Erythroblast (primary cell): ENCODE results near the gene EIF3A.
"Not testable (repeated sequence)": the region's sequence is repeated elsewhere in the genome, so short reads cannot be mapped to it uniquely, and the experiment has no call there.

Source experiments
- DNase-seq, 2 experiments: peaks; one replicate each; lab custom pipeline; 2025; lab: John Stamatoyannopoulos, UW
- GATA1 ChIP-seq: IDR thresholded peaks from 2 replicates; pipeline ENCODE4 v1.6.1; 2011; ENCODE audit warnings: low read depth, mild to moderate bottlenecking, control low read depth, low read length, moderate library complexity
- POLR2A ChIP-seq: IDR thresholded peaks from 2 replicates; pipeline ENCODE4 v1.6.1; 2011; ENCODE audit warnings: mild to moderate bottlenecking, low read length

The EIF3A gene

GRCh38 chr10:119049777-119050176 is 30.8 kb downstream of the EIF3A start:
- TF ChIP-seq POLR2A (no peak), GATA1 (no peak)

GRCh38 chr10:119049361-119049760 is 31.3 kb downstream of the EIF3A start:
- DNase-seq = no peak
- TF ChIP-seq POLR2A = no peak
- no peak for TF ChIP-seq GATA1

More at GRCh38 chr10:119049777-119050176, 30.8 kb downstream of the EIF3A start:
- no peak for DNase-seq

- TF ChIP-seq POLR2A (no peak), GATA1 (no peak)
- DNase-seq = no peak
These were observed 35.1 kb downstream of the EIF3A start for GRCh38 chr10:119045561-119045960.

GRCh38 chr10:119042169-119042568 is 38.4 kb downstream of the EIF3A start:
- no peak for DNase-seq
- TF ChIP-seq POLR2A (no peak), GATA1 (no peak)

- TF ChIP-seq POLR2A (no peak), GATA1 (no peak)
- DNase-seq = no peak
These were observed 39.3 kb downstream of the EIF3A start for GRCh38 chr10:119041326-119041725.

GRCh38 chr10:119039161-119039560 is 41.5 kb downstream of the EIF3A start:
- DNase-seq = no peak
- TF ChIP-seq GATA1 (no peak), POLR2A (no peak)

- TF ChIP-seq POLR2A (no peak), GATA1 (no peak)
These were observed 49.0 kb downstream of the EIF3A start for GRCh38 chr10:119031496-119032059.

GRCh38 chr10:119030421-119031250 is 50.0 kb downstream of the EIF3A start:
- TF ChIP-seq GATA1 = no peak
- TF ChIP-seq POLR2A = no peak
- DNase-seq = peak; percentile 85

More at GRCh38 chr10:119031496-119032059, 49.0 kb downstream of the EIF3A start:
- DNase-seq = peak in 1 of 2 experiments; percentile 25

GRCh38 chr10:119029613-119030420 is 50.8 kb downstream of the EIF3A start, which contains the start of gene NANOS1:
TSS of gene NANOS1 (plus strand) at chr10:119029714. CDS start at chr10:119029802, 88 bp downstream.
- no peak for DNase-seq
- TF ChIP-seq POLR2A (no peak), GATA1 (no peak)

- TF ChIP-seq GATA1 (no peak), POLR2A (no peak)
- DNase-seq = peak; percentile 92 to 94
These were observed 51.6 kb downstream of the EIF3A start for GRCh38 chr10:119028900-119029612.

GRCh38 chr10:119028445-119028899 is 52.1 kb downstream of the EIF3A start:
- not testable (repeated sequence) for DNase-seq

- DNase-seq = no peak
- TF ChIP-seq POLR2A (no peak), GATA1 (no peak)
These were observed 54.1 kb downstream of the EIF3A start for GRCh38 chr10:119026301-119027110.

GRCh38 chr10:119025776-119026175 is 54.8 kb downstream of the EIF3A start:
- DNase-seq = no peak
- TF ChIP-seq POLR2A (no peak), GATA1 (no peak)
